Activated T-cell treated with anti-CD3 and anti-CD28 coated beads, Interleukin-2, amount 50 U/mL, for 4 hours (primary cell): ENCODE results near the gene CALCOCO2. TPM values are rescaled to one million over a fixed set of nuclear protein-coding genes. Genes with fewer than 3 reads are reported as not detected.
"Not testable (repeated sequence)": the region's sequence is repeated elsewhere in the genome, so short reads cannot be mapped to it uniquely, and the experiment has no call there.

Source experiments
- ATAC-seq, 2 donors: fragments of 200-7000 bp; cut with Tn5 transposase; one replicate each; pipeline ENCODE4 v1.10.0; 2021
- DNase-seq: peaks from one replicate; pipeline ENCODE4 v3.0.0-alpha.2; 2020
- H3K27me3 Mint-ChIP-seq: one replicate; pipeline ENCODE4 v1.8.0; 2021; ENCODE audit warnings: low read depth, mixed read lengths
- H3K36me3 Mint-ChIP-seq: one replicate; pipeline ENCODE4 v1.8.0; 2022; ENCODE audit warnings: mixed read lengths; ENCODE audit not compliant: insufficient read depth
- H3K4me1 Mint-ChIP-seq: one replicate; pipeline ENCODE4 v1.8.0; 2021; ENCODE audit warnings: low read depth, mixed read lengths
- H3K4me3 Mint-ChIP-seq: one replicate; pipeline ENCODE4 v1.8.0; 2021; ENCODE audit warnings: mild to moderate bottlenecking, moderate library complexity, mixed read lengths
- H3K9me3 Mint-ChIP-seq: one replicate; pipeline ENCODE4 v1.8.0; 2021; ENCODE audit warnings: mixed read lengths
- total RNA-seq, 3 donors: library from RNA; stranded (reverse); gene quantifications; one replicate each; pipeline ENCODE4 v1.2.1, GENCODE V29; 2021

The CALCOCO2 gene
- total RNA-seq, 3 donors from 2014 or later, result 34.0 to 45.5 (median 34.3) TPM

DNA sequence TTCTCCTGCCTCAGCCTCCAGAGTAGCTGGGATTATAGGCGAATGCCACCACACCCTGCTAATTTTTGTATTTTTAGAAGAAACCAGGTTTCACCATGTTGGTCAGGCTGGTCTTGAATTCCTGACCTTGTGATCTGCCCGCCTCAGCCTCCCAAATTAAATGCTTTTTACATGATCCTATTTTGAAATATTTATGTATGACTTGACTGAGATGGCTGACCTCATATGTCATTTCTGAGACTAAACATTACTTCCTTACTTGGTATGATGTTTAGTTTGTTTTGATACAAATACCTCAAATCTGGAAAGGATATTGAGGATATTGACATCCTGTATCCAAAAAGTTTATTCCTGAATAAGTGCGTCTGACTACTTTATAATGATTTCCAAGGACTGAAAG lies 11.9 kb downstream of the CALCOCO2 start:
- Mint-ChIP-seq H3K4me3 (no peak overlapping the region), H3K4me1 (peaks cover 48% of the 10 kb centered on the region), H3K9me3 (no peaks in the 10 kb centered on the region), H3K36me3 (peaks cover 18% of the 10 kb centered on the region), H3K27me3 (no peaks in the 10 kb centered on the region)
- ATAC-seq (no peak), DNase-seq (no peak)

DNA sequence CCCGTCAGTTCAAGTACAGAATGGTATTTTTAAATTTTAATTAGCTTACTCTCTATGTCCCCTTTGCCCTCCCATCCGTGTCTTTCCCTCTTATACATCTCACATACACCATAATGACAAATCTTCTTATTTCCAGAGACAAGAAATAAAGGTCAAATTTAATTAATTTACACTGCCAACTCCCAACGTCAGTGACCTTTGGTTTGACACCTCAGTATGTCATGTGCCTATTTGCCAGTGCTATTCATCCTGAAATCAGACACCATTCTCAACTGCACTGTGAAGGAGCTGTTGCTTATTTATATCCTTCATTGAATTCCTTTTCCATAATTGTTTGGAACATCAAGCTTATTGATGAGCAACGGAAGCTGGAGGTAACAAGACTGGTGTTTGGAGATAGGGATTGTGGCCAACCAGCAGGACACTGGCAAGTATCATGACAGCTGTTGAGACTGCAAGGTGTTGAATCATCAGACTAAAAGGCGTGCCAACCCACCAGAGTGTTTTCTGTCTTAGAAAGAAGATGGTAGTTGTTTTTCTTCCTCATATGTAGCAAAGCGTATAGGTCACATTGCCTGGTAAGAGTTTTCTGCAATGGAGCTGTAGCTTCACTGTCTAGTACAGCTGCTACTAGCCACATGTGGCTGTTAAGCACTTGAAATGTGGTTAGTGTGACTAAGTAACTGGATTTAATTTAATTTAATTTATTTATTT lies 12.5 kb downstream of the CALCOCO2 start:
- Mint-ChIP-seq H3K9me3 (no peaks in the 10 kb centered on the region), H3K4me1 (peaks cover 42% of the 10 kb centered on the region), H3K4me3 (no peak overlapping the region), H3K27me3 (no peaks in the 10 kb centered on the region), H3K36me3 (peaks cover 23% of the 10 kb centered on the region)
- DNase-seq, result no peak
- no peak for ATAC-seq

DNA sequence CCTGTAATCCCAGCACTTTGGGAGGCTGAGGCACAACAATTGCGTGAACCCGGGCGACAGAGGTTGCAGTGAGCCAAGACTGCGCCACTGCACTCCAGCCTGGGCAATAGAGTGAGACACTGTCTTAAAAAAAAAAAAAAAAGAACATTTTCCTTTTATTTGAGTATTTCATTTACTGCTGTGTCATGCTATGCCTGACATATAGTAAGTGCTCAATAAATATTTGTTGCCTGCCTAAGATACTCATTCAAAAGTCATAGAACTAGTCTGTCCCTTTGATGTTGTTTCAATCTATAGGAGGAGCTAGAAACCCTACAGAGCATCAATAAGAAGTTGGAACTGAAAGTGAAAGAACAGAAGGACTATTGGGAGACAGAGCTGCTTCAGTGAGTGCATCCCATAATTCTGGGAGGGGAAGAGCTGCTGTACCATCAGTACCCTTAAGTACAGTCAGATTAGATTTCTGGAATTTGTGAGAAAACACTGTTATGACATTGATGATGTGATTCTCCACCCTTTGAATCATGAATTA lies 20.0 kb downstream of the CALCOCO2 start:
- no peak for DNase-seq
- Mint-ChIP-seq H3K4me3 (no peak overlapping the region), H3K27me3 (no peaks in the 10 kb centered on the region), H3K4me1 (peaks cover 6% of the 10 kb centered on the region), H3K36me3 (peaks cover 43% of the 10 kb centered on the region), H3K9me3 (no peaks in the 10 kb centered on the region)
- ATAC-seq, result no peak

DNA sequence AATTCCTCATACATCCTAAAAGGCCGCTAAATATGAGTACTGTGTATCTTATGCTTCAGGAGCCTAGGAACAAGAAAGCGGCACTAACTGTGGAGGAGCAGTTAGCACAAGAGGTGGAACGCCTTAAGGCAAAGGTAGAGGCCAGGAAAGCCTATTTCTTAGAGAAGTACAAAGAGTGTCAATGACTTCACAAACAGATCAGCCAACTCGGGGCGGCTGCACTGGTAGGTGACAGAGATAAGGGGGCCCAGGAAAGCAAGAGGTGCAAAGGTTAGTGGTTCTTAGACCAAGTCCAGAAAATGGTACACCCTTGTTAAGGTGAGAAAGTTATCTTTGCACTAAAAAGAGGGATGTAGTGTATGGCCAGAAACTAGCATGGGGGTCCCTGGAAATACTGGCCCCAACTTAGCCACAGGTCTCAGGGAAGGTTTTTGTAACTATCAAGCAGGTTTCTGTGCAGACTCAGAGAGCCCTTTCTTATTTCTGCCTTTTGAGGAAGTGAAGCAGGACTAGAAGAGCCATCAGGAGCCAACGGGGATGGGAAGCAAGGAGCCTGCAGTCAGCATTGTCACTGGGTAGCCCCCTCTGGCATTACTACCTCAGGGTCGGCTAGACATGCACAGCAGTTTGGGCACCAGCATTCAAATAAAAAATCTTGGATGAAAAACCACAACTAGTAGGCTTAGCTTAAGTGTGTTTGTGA lies 24.1 kb downstream of the CALCOCO2 start:
- Mint-ChIP-seq H3K9me3 (no peaks in the 10 kb centered on the region), H3K4me3 (no peak overlapping the region), H3K36me3 (peaks cover 31% of the 10 kb centered on the region), H3K4me1 (peaks cover 7% of the 10 kb centered on the region), H3K27me3 (no peaks in the 10 kb centered on the region)
- ATAC-seq, result no peak
- DNase-seq, result no peak

DNA sequence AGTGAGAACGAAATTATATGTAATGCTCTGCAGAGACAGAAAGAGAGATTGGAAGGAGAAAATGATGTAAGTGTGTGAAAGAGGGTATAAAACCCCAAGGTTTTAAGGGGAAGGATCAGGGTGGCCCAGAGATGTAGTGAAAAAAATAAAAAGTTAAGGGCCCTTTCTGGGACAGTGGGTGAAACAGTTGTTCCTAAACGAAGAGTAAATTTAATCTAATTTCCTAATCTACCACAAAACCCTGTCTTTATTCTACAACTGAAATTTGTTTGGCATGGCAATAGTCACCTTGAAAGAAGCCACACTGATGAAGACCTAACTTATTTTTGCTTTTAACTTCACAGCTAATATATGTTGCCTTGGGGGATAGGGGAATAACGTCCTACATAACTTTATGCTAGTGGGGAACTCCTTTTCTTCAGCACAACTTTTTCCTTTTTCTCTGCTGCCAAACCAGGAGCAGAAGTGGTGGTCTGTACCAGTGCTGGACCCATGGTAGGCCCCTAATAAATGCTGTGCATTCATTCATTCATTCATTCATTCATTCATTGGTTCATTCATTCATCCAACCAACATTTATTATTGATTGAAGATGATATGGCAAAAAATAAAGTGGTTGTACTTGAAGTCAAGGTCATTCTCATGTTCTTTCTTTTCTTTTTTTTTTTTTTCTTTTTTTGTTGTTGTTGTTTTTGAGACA lies 25.4 kb downstream of the CALCOCO2 start:
- peaks cover 2% of the 10 kb centered on the region for H3K4me1 Mint-ChIP-seq
- no peaks in the 10 kb centered on the region for H3K27me3 Mint-ChIP-seq
- no peak for DNase-seq
- H3K9me3 Mint-ChIP-seq, result no peaks in the 10 kb centered on the region
- peak in 1 of 2 donors; percentile 27 for ATAC-seq
- no peak overlapping the region for H3K4me3 Mint-ChIP-seq
- peaks cover 28% of the 10 kb centered on the region for H3K36me3 Mint-ChIP-seq

DNA sequence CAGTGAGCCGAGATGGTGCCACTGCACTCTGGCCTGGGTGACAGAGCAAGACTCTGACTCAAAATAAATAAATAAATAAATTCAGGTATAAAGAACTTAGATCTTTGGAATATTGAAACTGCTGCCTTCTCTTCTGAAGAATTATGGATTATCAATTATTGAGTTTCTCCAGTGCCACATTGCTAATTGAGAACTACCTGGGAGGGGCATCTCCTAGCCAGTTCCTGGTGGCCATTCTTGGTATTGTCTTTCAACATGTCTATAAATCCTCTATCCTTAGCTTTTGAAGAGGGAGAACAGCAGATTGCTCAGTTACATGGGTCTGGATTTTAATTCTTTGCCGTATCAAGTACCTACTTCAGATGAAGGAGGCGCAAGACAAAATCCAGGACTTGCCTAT lies 29.2 kb downstream of the CALCOCO2 start:
- peaks cover 2% of the 10 kb centered on the region for H3K4me1 Mint-ChIP-seq
- peaks cover 31% of the 10 kb centered on the region for H3K36me3 Mint-ChIP-seq
- H3K9me3 Mint-ChIP-seq, result no peaks in the 10 kb centered on the region
- no peak overlapping the region for H3K4me3 Mint-ChIP-seq
- ATAC-seq, result no peak
- no peaks in the 10 kb centered on the region for H3K27me3 Mint-ChIP-seq
- no peak for DNase-seq

DNA sequence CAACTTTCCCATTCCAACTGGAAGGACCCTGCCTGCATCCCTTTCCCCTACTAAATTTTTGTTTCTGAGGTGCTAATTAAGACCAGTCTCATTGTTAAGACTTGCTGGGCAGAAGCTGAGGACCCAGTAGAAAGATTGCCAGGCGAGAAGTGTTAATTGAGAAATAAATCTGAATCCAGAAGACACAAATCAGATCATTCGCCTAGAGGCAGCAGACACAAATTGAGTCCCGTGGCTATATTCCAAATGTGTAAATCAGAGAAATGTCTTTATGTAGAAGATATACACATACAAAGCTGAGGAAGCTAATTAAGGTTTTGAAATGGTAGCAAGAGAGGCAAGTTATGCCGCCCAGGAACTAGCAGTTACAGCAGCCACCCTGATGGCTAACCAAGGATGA lies 29.6 kb downstream of the CALCOCO2 start:
- no peak for ATAC-seq
- Mint-ChIP-seq H3K4me1 (peaks cover 2% of the 10 kb centered on the region), H3K4me3 (no peak overlapping the region), H3K36me3 (peaks cover 32% of the 10 kb centered on the region), H3K27me3 (no peaks in the 10 kb centered on the region), H3K9me3 (no peaks in the 10 kb centered on the region)
- no peak for DNase-seq

DNA sequence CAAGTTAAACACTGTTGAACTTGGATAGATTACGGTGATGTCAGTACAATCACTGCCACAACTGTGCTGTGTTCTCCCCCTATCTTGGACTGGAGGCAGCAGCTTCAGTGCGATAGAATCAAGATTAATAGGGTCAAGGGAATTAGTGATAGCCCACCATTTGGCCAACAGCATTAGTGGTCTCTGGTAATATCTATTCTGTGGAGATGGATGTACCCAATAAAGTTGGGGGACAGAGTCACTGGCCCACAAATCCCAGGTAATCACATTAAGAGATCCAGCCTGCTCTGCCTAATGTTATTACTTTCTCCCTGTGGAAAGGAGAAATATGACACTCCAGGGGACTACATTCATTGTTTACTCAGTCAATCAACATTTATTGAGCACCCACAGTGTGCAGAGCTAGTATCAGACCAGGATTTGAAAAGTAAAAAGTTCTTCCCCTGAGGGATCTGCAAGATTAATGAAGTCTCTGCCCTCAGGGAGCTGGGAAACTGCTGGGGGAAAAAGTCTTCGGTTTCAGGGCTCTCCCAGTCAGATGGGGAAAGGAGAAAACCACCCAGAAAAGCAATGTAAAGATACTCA lies 38.2 kb downstream of the CALCOCO2 start:
- H3K4me3 Mint-ChIP-seq, result no peak overlapping the region
- H3K9me3 Mint-ChIP-seq, result no peaks in the 10 kb centered on the region
- no peaks in the 10 kb centered on the region for H3K4me1 Mint-ChIP-seq
- ATAC-seq (no peak), DNase-seq (no peak)
- H3K36me3 Mint-ChIP-seq, result peaks cover 11% of the 10 kb centered on the region
- H3K27me3 Mint-ChIP-seq, result no peaks in the 10 kb centered on the region

DNA sequence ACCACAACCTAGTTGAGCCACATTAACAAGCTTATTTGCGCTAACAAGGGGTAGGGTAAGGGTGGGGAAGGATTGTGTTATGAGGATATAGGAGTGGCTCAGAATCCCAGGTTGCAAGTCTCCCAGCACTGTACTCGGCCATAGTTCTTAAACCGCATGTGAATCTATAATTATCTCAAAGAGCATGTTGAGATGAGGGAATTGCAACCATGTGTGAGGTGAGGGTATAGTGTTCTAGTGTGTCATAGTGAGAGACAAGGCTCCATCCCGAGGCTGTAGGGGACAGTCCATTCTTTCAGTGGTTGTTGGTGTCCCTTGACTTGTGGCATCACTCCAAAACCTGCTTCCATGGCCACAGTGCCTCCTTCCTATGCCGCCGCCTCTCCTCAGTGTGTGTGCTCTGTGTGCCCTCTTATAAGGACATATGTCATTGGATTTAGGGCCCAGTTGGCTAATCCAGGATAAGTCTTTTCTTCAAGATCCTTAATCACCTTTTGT lies 39.0 kb downstream of the CALCOCO2 start:
- H3K27me3 Mint-ChIP-seq, result no peaks in the 10 kb centered on the region
- no peaks in the 10 kb centered on the region for H3K4me1 Mint-ChIP-seq
- no peak overlapping the region for H3K4me3 Mint-ChIP-seq
- ATAC-seq (no peak), DNase-seq (no peak)
- peaks cover 8% of the 10 kb centered on the region for H3K36me3 Mint-ChIP-seq
- no peaks in the 10 kb centered on the region for H3K9me3 Mint-ChIP-seq

DNA sequence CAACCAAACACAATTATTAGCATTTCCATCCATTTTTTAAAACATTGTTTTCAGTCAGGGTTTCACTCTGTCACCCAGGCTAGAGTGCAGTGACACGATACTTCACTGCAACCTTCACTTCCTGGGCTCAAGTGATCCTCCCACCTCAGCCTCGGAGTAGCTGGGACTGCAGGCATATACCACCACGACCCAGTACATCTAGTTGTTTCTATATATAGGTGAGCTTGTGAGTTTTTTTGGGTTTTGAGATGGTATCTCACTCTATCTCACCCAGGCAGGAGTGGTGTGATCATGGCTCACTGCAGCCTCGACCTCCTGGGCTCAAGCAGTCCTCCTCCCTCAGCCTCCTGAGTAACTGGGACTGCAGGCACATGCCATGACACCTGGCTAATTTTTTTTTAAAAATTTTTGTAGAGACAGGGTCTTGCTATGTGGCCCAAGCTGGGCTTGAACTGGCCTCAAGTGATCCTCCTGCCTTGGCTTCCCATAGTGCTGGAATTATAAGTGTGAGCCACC lies 40.3 kb downstream of the CALCOCO2 start:
- H3K36me3 Mint-ChIP-seq, result peaks cover 3% of the 10 kb centered on the region
- H3K27me3 Mint-ChIP-seq, result no peaks in the 10 kb centered on the region
- no peak for ATAC-seq

DNA sequence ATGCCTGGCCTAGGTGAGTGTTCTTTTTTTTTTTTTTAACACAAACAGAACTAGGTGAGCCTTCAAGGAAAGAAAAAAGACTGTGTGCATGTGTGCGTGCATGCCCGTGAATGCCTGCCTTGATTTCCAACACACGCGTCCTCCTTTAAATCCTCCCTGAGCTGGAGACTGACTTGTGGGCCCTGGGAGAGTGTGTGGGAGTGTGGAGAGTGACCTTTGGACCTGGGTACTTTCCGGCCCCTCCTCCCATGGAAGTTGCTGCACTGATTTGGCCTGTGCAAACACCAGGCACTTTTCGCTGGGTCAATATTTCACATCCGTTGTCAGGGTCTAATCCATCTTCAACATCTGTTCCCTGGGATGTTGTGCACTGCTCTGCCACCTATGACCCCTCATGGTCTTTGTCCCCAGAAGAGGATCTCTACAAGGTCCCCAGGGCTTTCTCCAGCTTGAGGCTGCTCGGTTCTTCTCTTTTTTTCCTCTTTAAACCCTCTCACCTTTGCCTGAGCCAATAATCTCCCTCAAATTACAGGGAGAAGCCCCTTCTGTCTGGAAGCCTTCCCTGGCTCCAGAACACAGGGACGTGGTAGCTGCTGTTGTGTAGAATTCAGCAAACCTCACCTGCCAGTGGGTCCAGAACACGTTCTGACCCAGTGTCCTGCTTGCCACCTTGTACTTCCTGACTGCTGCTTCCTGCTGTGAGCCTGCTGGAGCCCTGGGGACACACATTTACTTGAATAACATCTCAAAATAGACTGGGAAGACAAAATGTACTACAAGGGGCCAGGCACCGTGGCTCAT lies 40.9 kb downstream of the CALCOCO2 start:
- Mint-ChIP-seq H3K36me3 (no peaks in the 10 kb centered on the region), H3K27me3 (no peaks in the 10 kb centered on the region), H3K4me1 (no peaks in the 10 kb centered on the region), H3K9me3 (no peaks in the 10 kb centered on the region), H3K4me3 (no peak overlapping the region)
- DNase-seq (no peak), ATAC-seq (no peak)

More for the DNA sequence above, 40.3 kb downstream of the CALCOCO2 start:
- no peak overlapping the region for H3K4me3 Mint-ChIP-seq
- H3K9me3 Mint-ChIP-seq, result no peaks in the 10 kb centered on the region
- DNase-seq, result no peak
- no peaks in the 10 kb centered on the region for H3K4me1 Mint-ChIP-seq

DNA sequence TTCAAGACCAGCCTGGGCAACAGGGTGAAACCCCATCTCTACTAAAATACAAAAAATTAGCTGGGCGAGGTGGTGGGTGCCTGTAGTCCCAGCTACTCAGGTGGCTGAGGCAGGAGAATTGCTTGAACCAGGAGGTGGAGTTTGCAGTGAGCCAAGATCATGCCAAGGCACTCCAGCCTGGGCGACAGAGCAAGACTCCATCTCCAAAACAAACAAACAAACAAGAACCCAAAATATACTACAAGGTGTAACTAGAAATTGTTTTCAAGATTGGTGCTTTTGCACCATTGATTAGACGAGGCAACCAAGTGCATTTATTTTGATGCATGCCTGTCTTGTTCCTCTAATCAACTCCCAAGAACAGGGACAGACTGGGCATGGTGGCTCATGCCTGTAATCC lies 41.6 kb downstream of the CALCOCO2 start:
- not testable (repeated sequence) for H3K4me3 Mint-ChIP-seq, DNase-seq, H3K9me3 Mint-ChIP-seq, ATAC-seq, H3K4me1 Mint-ChIP-seq, H3K36me3 Mint-ChIP-seq, H3K27me3 Mint-ChIP-seq

DNA sequence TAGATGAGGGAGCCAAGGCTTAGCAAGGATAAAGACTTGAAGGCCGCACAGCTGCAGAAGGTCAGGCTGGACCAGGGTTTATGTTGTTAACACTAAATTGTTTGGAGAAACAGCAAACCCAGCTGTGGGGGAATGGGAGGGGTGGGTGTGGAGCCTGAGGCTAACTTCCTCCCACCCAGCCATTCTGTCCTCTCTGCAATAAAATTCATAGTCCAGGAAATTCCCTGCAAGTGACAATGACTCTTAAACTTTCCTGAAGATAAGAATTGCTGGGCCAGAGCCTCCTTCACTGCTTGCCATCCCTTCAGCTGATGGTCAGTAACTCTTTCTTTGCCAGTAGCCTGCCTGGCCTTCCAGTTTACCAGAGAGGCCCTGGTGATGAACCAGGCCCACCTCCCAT lies 42.4 kb downstream of the CALCOCO2 start:
- H3K27me3 Mint-ChIP-seq, result no peaks in the 10 kb centered on the region
- no peak for DNase-seq
- H3K4me3 Mint-ChIP-seq, result no peak overlapping the region
- H3K9me3 Mint-ChIP-seq, result no peaks in the 10 kb centered on the region
- ATAC-seq, result no peak
- no peaks in the 10 kb centered on the region for H3K4me1 Mint-ChIP-seq
- H3K36me3 Mint-ChIP-seq, result no peaks in the 10 kb centered on the region
